Lower leg skin (tissue), 3 donors: ENCODE data around the gene RET.

Experiments used
- CTCF ChIP-seq, 3 donors: fragments of 450-650 bp; IDR thresholded peaks; one replicate each; pipeline ENCODE4 v1.5.1; 2016; ENCODE audit warnings: antibody characterized with exemption in 3 of 3, mild to moderate bottlenecking in 3 of 3, moderate library complexity in 2 of 3
- POLR2A ChIP-seq, 2 donors: fragments of 450-650 bp; IDR thresholded peaks; one replicate each; pipeline ENCODE4 v1.6.1; 2016 to 2017; ENCODE audit warnings: antibody characterized with exemption in 2 of 2, mild to moderate bottlenecking in 1 of 2, moderate library complexity in 1 of 2

- TF ChIP-seq CTCF (IDR thresholded peaks at IDR 0.05) (no peak), POLR2A (IDR thresholded peaks at IDR 0.05) (no peak)
These were observed 59.6 kb downstream of the RET start for GRCh38 chr10:43136432-43136831.
